ENCODE results near the gene JAKMIP1. TPM values are rescaled to one million over a fixed set of nuclear protein-coding genes. Genes with fewer than 3 reads are reported as not detected.

JAKMIP1 gene
- total RNA-seq, 2 experiments from 2014 or later, result 4.0 to 5.1 TPM

- Histone ChIP-seq H3K4me1 (ENCODE audit: insufficient read depth, low read length, poor library complexity, severe bottlenecking) (no peaks in the 10 kb centered on the region), H3K9me2 (ENCODE audit: insufficient read depth, low read length) (no peaks in the 10 kb centered on the region), H2AFZ (ENCODE audit: low read length) (no peak overlapping the region), H3K36me3 (ENCODE audit: insufficient read depth, low read length) (no peaks in the 10 kb centered on the region), H3K4me2 (ENCODE audit: low read length) (no peak overlapping the region), H3K9me3 (ENCODE audit: low read length) (no peaks in the 10 kb centered on the region), H4K20me1 (ENCODE audit: insufficient read depth, low read length) (no peaks in the 10 kb centered on the region), H3K79me2 (ENCODE audit: insufficient read depth, low read depth, low read length) (no peaks in the 10 kb centered on the region), H3K4me3 (ENCODE audit: low read depth, low read length, poor library complexity, severe bottlenecking) (no peak overlapping the region), H3K27ac (ENCODE audit: low read depth, low read length, poor library complexity, severe bottlenecking) (no peak overlapping the region)
- no peak for DNase-seq (ENCODE audit: low spot score)
- ChIA-PET CTCF (ENCODE audit: unreplicated experiment) (interaction anchor here (0.6 kb wide), 1 partner anchor 1118 kb away, joined by 3 read pairs; no protein-coding TSS in a partner anchor), POLR2A (no interaction called here)
- intact Hi-C loops (cut with micrococcal nuclease; ENCODE audit: unreplicated experiment), result loop anchor here (5.0 kb wide), 1 partner anchor 327 kb away; no protein-coding TSS in a partner anchor
- no TSS peak for BruUV-seq (replicated peaks)
- TF ChIP-seq EZH2phosphoT487 (IDR thresholded peaks at IDR 0.05; ENCODE audit: borderline replicate concordance, low read depth, low read length) (no peak), CTCF (conservative IDR thresholded peaks at IDR 0.05; ENCODE audit: low read length) (no peak)
These were observed 200.5 kb downstream of the JAKMIP1 start for GRCh38 chr4:5999830-6000365.

- POLR2A ChIA-PET, result no interaction called here
These were observed 201.0 kb downstream of the JAKMIP1 start for GRCh38 chr4:5999356-5999755.

More at GRCh38 chr4:5999356-5999755, 201.0 kb downstream of the JAKMIP1 start:
- no TSS peak for BruUV-seq (replicated peaks)
- Histone ChIP-seq H3K36me3 (ENCODE audit: insufficient read depth, low read length) (no peaks in the 10 kb centered on the region), H3K9me3 (ENCODE audit: low read length) (no peaks in the 10 kb centered on the region), H3K4me2 (ENCODE audit: low read length) (no peak overlapping the region), H4K20me1 (ENCODE audit: insufficient read depth, low read length) (no peaks in the 10 kb centered on the region), H3K4me3 (ENCODE audit: low read depth, low read length, poor library complexity, severe bottlenecking) (no peak overlapping the region), H3K9me2 (ENCODE audit: insufficient read depth, low read length) (no peaks in the 10 kb centered on the region), H2AFZ (ENCODE audit: low read length) (no peak overlapping the region), H3K27ac (ENCODE audit: low read depth, low read length, poor library complexity, severe bottlenecking) (no peak overlapping the region), H3K4me1 (ENCODE audit: insufficient read depth, low read length, poor library complexity, severe bottlenecking) (no peaks in the 10 kb centered on the region), H3K79me2 (ENCODE audit: insufficient read depth, low read depth, low read length) (no peaks in the 10 kb centered on the region)
- CTCF ChIA-PET (ENCODE audit: unreplicated experiment), result no interaction called here
- DNase-seq (ENCODE audit: low spot score), result no peak
- TF ChIP-seq CTCF (conservative IDR thresholded peaks at IDR 0.05; ENCODE audit: low read length), result no peak
- TF ChIP-seq EZH2phosphoT487 (IDR thresholded peaks at IDR 0.05; ENCODE audit: borderline replicate concordance, low read depth, low read length), result no peak
- intact Hi-C loops (cut with micrococcal nuclease; ENCODE audit: unreplicated experiment), result loop anchor here (5.0 kb wide), 1 partner anchor 328 kb away; no protein-coding TSS in a partner anchor

Measured in OCI-LY7 (cell line).